ENCODE results near the gene FCHSD1. TPM values are rescaled to one million over a fixed set of nuclear protein-coding genes. Genes with fewer than 3 reads are reported as not detected.

The FCHSD1 gene
- total RNA-seq, 1 donor = 22.4 TPM

DNA sequence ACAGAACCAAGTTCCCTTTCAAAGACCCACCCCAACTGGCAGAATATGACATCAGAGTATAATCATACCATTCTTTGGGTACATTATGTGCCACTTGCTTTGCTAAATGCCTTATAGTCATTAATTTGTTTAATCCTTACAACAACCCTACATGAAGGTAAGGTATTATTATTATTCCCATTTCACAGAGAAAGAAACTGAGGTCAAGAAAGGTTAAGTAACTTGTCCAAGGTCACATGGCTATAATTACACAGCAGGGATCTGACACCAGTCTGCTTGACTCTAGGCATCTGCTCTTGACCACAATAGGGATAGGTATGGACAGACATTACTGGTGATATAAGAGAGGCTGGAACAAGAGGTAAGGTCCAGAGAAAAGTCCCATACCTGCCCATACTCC lies 1.2 kb downstream of the FCHSD1 start:
- Histone ChIP-seq H3K36me3 (ENCODE audit: insufficient read depth, low read length) (peaks cover 36% of the 10 kb centered on the region), H3K79me2 (ENCODE audit: insufficient read depth, low read length) (peaks cover 12% of the 10 kb centered on the region), H3K27ac (ENCODE audit: low read depth, low read length) (no peak overlapping the region), H3K9me3 (ENCODE audit: low read depth, low read length) (no peaks in the 10 kb centered on the region), H3K4me3 (ENCODE audit: insufficient read depth, low read length) (no peak overlapping the region), H3K4me1 (ENCODE audit: insufficient read depth, low read length) (peaks cover 19% of the 10 kb centered on the region), H2AFZ (ENCODE audit: low read length) (no peak overlapping the region), H4K20me1 (ENCODE audit: insufficient read depth, low read length) (peaks cover 6% of the 10 kb centered on the region), H3K4me2 (ENCODE audit: insufficient read depth, low read length) (peak overlapping the region; percentile 95), H3K27me3 (ENCODE audit: insufficient read depth, low read length) (no peaks in the 10 kb centered on the region)
- TF ChIP-seq, protein P1, sequence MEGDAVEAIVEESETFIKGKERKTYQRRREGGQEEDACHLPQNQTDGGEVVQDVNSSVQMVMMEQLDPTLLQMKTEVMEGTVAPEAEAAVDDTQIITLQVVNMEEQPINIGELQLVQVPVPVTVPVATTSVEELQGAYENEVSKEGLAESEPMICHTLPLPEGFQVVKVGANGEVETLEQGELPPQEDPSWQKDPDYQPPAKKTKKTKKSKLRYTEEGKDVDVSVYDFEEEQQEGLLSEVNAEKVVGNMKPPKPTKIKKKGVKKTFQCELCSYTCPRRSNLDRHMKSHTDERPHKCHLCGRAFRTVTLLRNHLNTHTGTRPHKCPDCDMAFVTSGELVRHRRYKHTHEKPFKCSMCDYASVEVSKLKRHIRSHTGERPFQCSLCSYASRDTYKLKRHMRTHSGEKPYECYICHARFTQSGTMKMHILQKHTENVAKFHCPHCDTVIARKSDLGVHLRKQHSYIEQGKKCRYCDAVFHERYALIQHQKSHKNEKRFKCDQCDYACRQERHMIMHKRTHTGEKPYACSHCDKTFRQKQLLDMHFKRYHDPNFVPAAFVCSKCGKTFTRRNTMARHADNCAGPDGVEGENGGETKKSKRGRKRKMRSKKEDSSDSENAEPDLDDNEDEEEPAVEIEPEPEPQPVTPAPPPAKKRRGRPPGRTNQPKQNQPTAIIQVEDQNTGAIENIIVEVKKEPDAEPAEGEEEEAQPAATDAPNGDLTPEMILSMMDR (IDR thresholded peaks at IDR 0.05; ENCODE audit: extremely low read depth, low read depth, low read length) = no peak
- DNase-seq (ENCODE audit: insufficient read length, low spot score, missing footprints) = no peak

DNA sequence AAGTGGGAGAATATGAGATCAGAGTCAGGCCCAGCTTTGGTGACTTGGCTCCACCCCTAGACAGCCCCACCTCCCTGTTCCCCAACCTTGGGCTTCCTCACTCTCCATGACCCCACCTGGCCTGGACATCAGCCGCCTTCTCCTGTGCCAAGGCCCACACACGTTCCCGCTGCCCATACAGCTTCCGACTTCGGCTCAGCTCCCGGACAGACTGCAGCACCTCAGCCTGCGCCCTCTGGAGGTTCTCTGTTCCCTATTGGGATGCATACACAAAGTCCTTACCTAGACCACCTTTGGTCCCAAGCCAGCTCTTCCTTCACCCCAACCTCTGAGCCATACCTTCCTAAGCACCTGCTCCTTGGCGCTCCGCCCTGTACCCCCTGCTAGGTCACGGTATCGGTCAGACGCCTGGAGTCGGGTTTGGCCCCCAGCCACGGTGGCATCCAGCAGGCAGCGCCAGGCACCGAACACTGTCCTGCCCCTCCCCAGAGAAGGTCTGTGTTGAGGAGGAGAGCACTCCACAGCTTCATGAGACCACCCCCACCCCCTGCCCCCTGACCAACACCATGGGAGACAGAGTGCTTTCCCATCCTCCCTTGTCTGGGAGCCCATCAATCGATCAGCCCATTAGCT lies 2.0 kb downstream of the FCHSD1 start:
- Histone ChIP-seq H3K4me1 (ENCODE audit: insufficient read depth, low read length) (peaks cover 14% of the 10 kb centered on the region), H3K27me3 (ENCODE audit: insufficient read depth, low read length) (no peaks in the 10 kb centered on the region), H3K4me3 (ENCODE audit: insufficient read depth, low read length) (no peak overlapping the region), H3K4me2 (ENCODE audit: insufficient read depth, low read length) (no peak overlapping the region), H3K27ac (ENCODE audit: low read depth, low read length) (no peak overlapping the region), H3K79me2 (ENCODE audit: insufficient read depth, low read length) (peaks cover 12% of the 10 kb centered on the region), H3K36me3 (ENCODE audit: insufficient read depth, low read length) (peaks cover 41% of the 10 kb centered on the region), H2AFZ (ENCODE audit: low read length) (no peak overlapping the region), H3K9me3 (ENCODE audit: low read depth, low read length) (no peaks in the 10 kb centered on the region), H4K20me1 (ENCODE audit: insufficient read depth, low read length) (peaks cover 6% of the 10 kb centered on the region)
- DNase-seq (ENCODE audit: insufficient read length, low spot score, missing footprints) = no peak
- TF ChIP-seq, protein P1 (IDR thresholded peaks at IDR 0.05; ENCODE audit: extremely low read depth, low read depth, low read length) = no peak

DNA sequence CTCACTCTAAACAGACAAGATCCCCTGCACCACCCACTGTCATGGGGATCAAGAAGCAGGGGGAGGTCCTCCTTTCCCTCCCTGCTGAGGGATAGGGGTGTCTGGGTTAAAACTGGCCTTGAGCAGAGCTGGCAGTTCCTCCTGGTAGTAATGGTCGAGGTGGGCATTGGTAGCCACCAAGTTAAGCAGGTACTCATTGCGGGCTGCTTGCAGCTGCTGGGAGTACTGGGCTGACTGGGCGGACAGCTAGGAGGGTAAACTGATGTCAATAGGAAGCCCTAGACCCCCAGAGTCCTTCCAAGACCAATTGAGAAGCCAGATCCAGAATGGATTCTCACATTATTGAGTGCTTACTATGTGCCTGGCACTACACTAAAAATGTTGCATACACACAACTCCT lies 3.4 kb downstream of the FCHSD1 start:
- peaks cover 50% of the 10 kb centered on the region for H3K36me3 ChIP-seq (ENCODE audit: insufficient read depth, low read length)
- no peak overlapping the region for H3K27ac ChIP-seq (ENCODE audit: low read depth, low read length)
- H3K27me3 ChIP-seq (ENCODE audit: insufficient read depth, low read length) = no peaks in the 10 kb centered on the region
- H3K9me3 ChIP-seq (ENCODE audit: low read depth, low read length) = no peaks in the 10 kb centered on the region
- DNase-seq (ENCODE audit: insufficient read length, low spot score, missing footprints) = no peak
- TF ChIP-seq, protein P1 (IDR thresholded peaks at IDR 0.05; ENCODE audit: extremely low read depth, low read depth, low read length) = no peak
- H3K4me3 ChIP-seq (ENCODE audit: insufficient read depth, low read length) = no peak overlapping the region
- peaks cover 6% of the 10 kb centered on the region for H4K20me1 ChIP-seq (ENCODE audit: insufficient read depth, low read length)
- peaks cover 8% of the 10 kb centered on the region for H3K4me1 ChIP-seq (ENCODE audit: insufficient read depth, low read length)
- no peak overlapping the region for H2AFZ ChIP-seq (ENCODE audit: low read length)
- no peak overlapping the region for H3K4me2 ChIP-seq (ENCODE audit: insufficient read depth, low read length)
- peaks cover 12% of the 10 kb centered on the region for H3K79me2 ChIP-seq (ENCODE audit: insufficient read depth, low read length)

DNA sequence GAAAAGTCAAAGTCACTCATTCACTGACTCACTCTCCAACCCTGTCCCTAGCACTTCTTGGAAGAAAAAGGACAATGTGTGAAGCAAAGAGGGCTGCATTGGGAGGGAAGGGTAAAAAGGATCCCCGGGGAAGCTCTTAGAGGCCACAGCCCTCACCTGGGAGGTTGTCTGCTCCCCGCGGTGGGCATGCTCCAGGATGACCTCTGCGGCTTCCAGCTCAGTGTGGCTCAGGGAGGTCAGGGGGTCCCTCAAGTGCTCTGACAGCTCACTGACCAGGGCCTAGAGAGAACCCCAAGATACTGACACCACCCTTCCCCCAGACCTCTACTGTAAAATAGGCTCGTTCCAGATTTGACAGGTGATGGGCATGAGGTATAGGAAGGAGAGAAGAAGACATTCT lies 4.0 kb downstream of the FCHSD1 start:
- DNase-seq (ENCODE audit: insufficient read length, low spot score, missing footprints) = no peak

More for the DNA sequence above, 4.0 kb downstream of the FCHSD1 start:
- H3K4me2 ChIP-seq (ENCODE audit: insufficient read depth, low read length) = no peak overlapping the region
- H3K79me2 ChIP-seq (ENCODE audit: insufficient read depth, low read length) = peaks cover 12% of the 10 kb centered on the region
- peaks cover 54% of the 10 kb centered on the region for H3K36me3 ChIP-seq (ENCODE audit: insufficient read depth, low read length)
- no peaks in the 10 kb centered on the region for H3K9me3 ChIP-seq (ENCODE audit: low read depth, low read length)
- peaks cover 6% of the 10 kb centered on the region for H4K20me1 ChIP-seq (ENCODE audit: insufficient read depth, low read length)
- H3K27me3 ChIP-seq (ENCODE audit: insufficient read depth, low read length) = no peaks in the 10 kb centered on the region
- H3K4me3 ChIP-seq (ENCODE audit: insufficient read depth, low read length) = no peak overlapping the region
- TF ChIP-seq, protein P1 (IDR thresholded peaks at IDR 0.05; ENCODE audit: extremely low read depth, low read depth, low read length) = no peak
- H3K27ac ChIP-seq (ENCODE audit: low read depth, low read length) = no peak overlapping the region
- H2AFZ ChIP-seq (ENCODE audit: low read length) = no peak overlapping the region
- H3K4me1 ChIP-seq (ENCODE audit: insufficient read depth, low read length) = peaks cover 9% of the 10 kb centered on the region

Data from osteoblast (primary cell).